H9 (cell line): ENCODE results near the gene RC3H2. TPM values are rescaled to one million over a fixed set of nuclear protein-coding genes. Genes with fewer than 3 reads are reported as not detected.

Experiments
- DNase-seq: peaks from one replicate; pipeline ENCODE4 v3.0.0-alpha.2; 2017
- H2AFZ ChIP-seq: one replicate; pipeline ENCODE4 v1.6.1; 2013; ENCODE audit warnings: mild to moderate bottlenecking, low read length, control low read depth, moderate library complexity
- H2AK5ac ChIP-seq: 2 replicates; pipeline ENCODE4 v1.6.1; 2013; ENCODE audit warnings: low read length, control low read depth, mixed read lengths; ENCODE audit not compliant: insufficient read length
- H2BK120ac ChIP-seq: one replicate; pipeline ENCODE4 v1.6.1; 2013; ENCODE audit warnings: low read depth, mild to moderate bottlenecking, low read length, control low read depth, inconsistent platforms; ENCODE audit not compliant: poor library complexity, severe bottlenecking
- H2BK12ac ChIP-seq: 2 replicates; pipeline ENCODE4 v1.6.1; 2013; ENCODE audit warnings: low read length, control low read depth, mixed read lengths, low read depth; ENCODE audit not compliant: insufficient read length
- H2BK15ac ChIP-seq: 2 replicates; pipeline ENCODE4 v1.6.1; 2013; ENCODE audit warnings: low read depth, low read length, control low read depth
- H2BK20ac ChIP-seq: one replicate; pipeline ENCODE4 v1.6.1; 2013; ENCODE audit warnings: low read depth, mild to moderate bottlenecking, low read length, control low read depth, inconsistent platforms; ENCODE audit not compliant: poor library complexity, severe bottlenecking
- H2BK5ac ChIP-seq: 2 replicates; pipeline ENCODE4 v1.6.1; 2013; ENCODE audit warnings: low read length, control low read depth, mixed read lengths; ENCODE audit not compliant: insufficient read length
- H3K14ac ChIP-seq: 2 replicates; pipeline ENCODE4 v1.6.1; 2013; ENCODE audit warnings: low read length, control low read depth; ENCODE audit not compliant: insufficient read depth
- H3K18ac ChIP-seq: 2 replicates; pipeline ENCODE4 v1.6.1; 2013; ENCODE audit warnings: low read depth, mild to moderate bottlenecking, mixed read lengths, low read length, control low read depth; ENCODE audit not compliant: insufficient read length
- H3K23ac ChIP-seq: 2 replicates; pipeline ENCODE4 v1.6.1; 2013; ENCODE audit warnings: low read length, control low read depth, mixed read lengths, low read depth; ENCODE audit not compliant: insufficient read length
- H3K23me2 ChIP-seq: 2 replicates; pipeline ENCODE4 v1.6.1; 2013; ENCODE audit warnings: low read depth, mild to moderate bottlenecking, mixed read lengths, low read length, control low read depth; ENCODE audit not compliant: insufficient read length, poor library complexity, severe bottlenecking
- H3K27ac ChIP-seq: 2 replicates; pipeline ENCODE4 v1.5.1; 2013; ENCODE audit warnings: low read length, control low read depth, mixed read lengths, low read depth; ENCODE audit not compliant: insufficient read length
- H3K27me3 ChIP-seq: 2 replicates; pipeline ENCODE4 v1.6.1; 2013; ENCODE audit warnings: low read length, control low read depth, inconsistent platforms; ENCODE audit not compliant: insufficient read depth
- H3K4ac ChIP-seq: 2 replicates; pipeline ENCODE4 v1.6.1; 2013; ENCODE audit warnings: low read depth, mild to moderate bottlenecking, control low read depth, inconsistent platforms, low read length, moderate library complexity
- H3K4me1 ChIP-seq: 2 replicates; pipeline ENCODE4 v1.6.1; 2013; ENCODE audit warnings: low read length, control low read depth, inconsistent platforms; ENCODE audit not compliant: insufficient read depth
- H3K4me2 ChIP-seq: 2 replicates; pipeline ENCODE4 v1.6.1; 2013; ENCODE audit warnings: low read length, control low read depth, mixed read lengths; ENCODE audit not compliant: insufficient read length, insufficient read depth
- H3K56ac ChIP-seq: 2 replicates; pipeline ENCODE4 v1.6.1; 2013; ENCODE audit warnings: low read depth, mild to moderate bottlenecking, mixed read lengths, low read length, control low read depth; ENCODE audit not compliant: insufficient read length
- H3K79me1 ChIP-seq: 2 replicates; pipeline ENCODE4 v1.6.1; 2013; ENCODE audit warnings: low read depth, mild to moderate bottlenecking, moderate library complexity, low read length, control low read depth, inconsistent platforms; ENCODE audit not compliant: insufficient read depth, poor library complexity, severe bottlenecking
- H3K79me2 ChIP-seq: 2 replicates; pipeline ENCODE4 v1.6.1; 2013; ENCODE audit warnings: low read length, control low read depth, inconsistent platforms; ENCODE audit not compliant: insufficient read depth
- H3K9ac ChIP-seq: 2 replicates; pipeline ENCODE4 v1.6.1; 2013; ENCODE audit warnings: low read length, control low read depth, mixed read lengths; ENCODE audit not compliant: insufficient read length; ENCODE audit errors: extremely low read depth
- H3K9me3 ChIP-seq: one replicate; pipeline ENCODE4 v1.6.1; 2013; ENCODE audit warnings: low read depth, low read length, inconsistent platforms; ENCODE audit not compliant: control insufficient read depth
- H3T11ph ChIP-seq: one replicate; pipeline ENCODE4 v1.6.1; 2013; ENCODE audit warnings: mild to moderate bottlenecking, low read length, control low read depth, inconsistent platforms
- H4K20me1 ChIP-seq: one replicate; pipeline ENCODE4 v1.6.1; 2013; ENCODE audit not compliant: control insufficient read depth, insufficient read length, insufficient read depth
- H4K5ac ChIP-seq: 2 replicates; pipeline ENCODE4 v1.6.1; 2013; ENCODE audit warnings: low read depth, mild to moderate bottlenecking, mixed read lengths, low read length, control low read depth; ENCODE audit not compliant: insufficient read length
- H4K8ac ChIP-seq: replicated peaks from 2 replicates; pipeline ENCODE4 v1.6.1; 2013; ENCODE audit warnings: low read length, control low read depth, mixed read lengths, low read depth; ENCODE audit not compliant: insufficient read length
- H4K91ac ChIP-seq: 2 replicates; pipeline ENCODE4 v1.6.1; 2013; ENCODE audit warnings: low read depth, mild to moderate bottlenecking, moderate library complexity, mixed read lengths, low read length, control low read depth; ENCODE audit not compliant: insufficient read length
- H3K27ac Mint-ChIP-seq, 3 experiments: 2 replicates in 2 of 3; 3 replicates in 1 of 3; pipeline ENCODE4 v1.8.0; 2020 to 2021; ENCODE audit warnings: mixed read lengths in 3 of 3, mild to moderate bottlenecking in 1 of 3, moderate library complexity in 1 of 3
- H3K27me3 Mint-ChIP-seq: 2 replicates; pipeline ENCODE4 v1.8.0; 2021; ENCODE audit warnings: low read depth, mild to moderate bottlenecking, moderate library complexity, mixed read lengths
- H3K36me3 Mint-ChIP-seq, 3 experiments: 2 replicates in 2 of 3; 3 replicates in 1 of 3; pipeline ENCODE4 v1.8.0; 2020 to 2021; ENCODE audit warnings: low read depth in 3 of 3, mixed read lengths in 3 of 3; ENCODE audit not compliant: insufficient read depth in 1 of 3
- H3K4me1 Mint-ChIP-seq, 2 experiments: 2 replicates each; pipeline ENCODE4 v1.8.0; 2020; ENCODE audit warnings: mixed read lengths in 2 of 2
- H3K4me3 Mint-ChIP-seq, 2 experiments: 2 replicates in 1 of 2; 3 replicates in 1 of 2; pipeline ENCODE4 v1.8.0; 2020 to 2021; ENCODE audit warnings: mild to moderate bottlenecking in 2 of 2, mixed read lengths in 2 of 2, moderate library complexity in 1 of 2
- H3K9me3 Mint-ChIP-seq, 2 experiments: 2 replicates in 1 of 2; 3 replicates in 1 of 2; pipeline ENCODE4 v1.8.0; 2020; ENCODE audit warnings: mild to moderate bottlenecking in 2 of 2, mixed read lengths in 2 of 2, moderate library complexity in 1 of 2
- WGBS: extraction: QIAGEN DNeasy Blood & Tissue Kit; methylation state at CpG from one replicate; pipeline ENCODE4 v1.1.7; 2013; ENCODE audit warnings: missing lambda C conversion rate, low lambda C conversion rate, mixed read lengths; ENCODE audit not compliant: insufficient read length; ENCODE audit errors: extremely low coverage; 5-methylcytosine and 5-hydroxymethylcytosine counted together
- total RNA-seq: library from RNA; stranded (reverse); gene quantifications from 2 replicates; pipeline ENCODE4 v1.2.1, GENCODE V29; 2021
- TF ChIP-seq, protein P1 (sequence below): fragments of 200-600 bp; sonication (generic); conservative IDR thresholded peaks from 3 replicates; pipeline ENCODE4 v1.8.0; 2021; ENCODE audit warnings: antibody characterized with exemption, mild to moderate bottlenecking

RC3H2 gene
- total RNA-seq, 1 experiment from 2014 or later = 49.0 TPM

DNA sequence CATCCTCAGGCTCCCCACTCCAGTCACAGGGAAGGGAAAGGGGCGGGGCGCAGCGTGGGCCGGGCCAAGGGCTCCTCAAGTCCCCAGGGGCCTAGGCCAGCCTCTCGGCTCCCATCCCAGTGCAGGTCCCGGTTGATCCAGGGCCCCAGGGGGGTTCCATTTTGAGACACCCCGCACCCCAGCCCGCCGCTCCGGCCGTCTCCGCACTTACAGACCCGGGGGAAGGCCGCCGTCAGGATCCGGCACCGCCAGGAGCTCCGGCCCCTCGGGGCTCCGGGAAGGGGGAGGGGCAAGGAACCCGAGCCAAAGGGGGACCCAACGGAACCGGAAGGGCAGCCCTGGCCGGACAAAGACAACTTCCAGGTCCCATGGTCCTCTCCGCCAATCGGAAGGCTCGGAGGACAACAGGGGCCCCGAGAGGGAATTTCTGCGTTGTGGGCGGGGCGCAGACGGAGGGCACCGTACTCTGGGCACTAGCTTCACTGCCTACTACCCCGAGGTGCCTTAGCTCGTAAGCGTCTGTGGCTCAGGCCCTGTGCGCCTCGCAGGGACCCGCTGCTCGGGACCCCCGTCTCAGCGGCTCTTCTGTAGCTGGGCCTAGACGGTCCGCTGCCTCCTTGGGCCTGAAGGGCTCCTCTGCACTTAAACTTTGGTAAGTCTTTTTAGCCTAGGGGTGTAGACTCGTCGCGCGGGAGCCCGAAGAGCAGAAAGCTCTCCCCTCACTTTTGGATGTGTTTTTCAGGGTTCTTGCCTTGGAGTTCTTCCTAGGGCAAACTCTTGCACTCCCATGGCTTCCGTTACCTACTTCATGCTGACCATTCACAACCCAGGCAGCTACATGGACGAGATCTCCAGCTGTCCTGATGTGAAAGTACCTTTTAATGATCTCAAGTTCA is 26.3 kb upstream of the RC3H2 start, which contains the start of gene ZBTB26:
Gene ZBTB26 (minus strand): TSS at position 287 of the 896 bp plus-strand sequence. CDS start 11,578 bp downstream, outside the sequence.
- H3K56ac ChIP-seq = no peak within 1 kb of the TSS
- Mint-ChIP-seq H3K4me3 (no peak within 1 kb of the TSS), H3K27ac (peak within 1 kb of the TSS; percentile 89 to 97 (median 94)), H3K4me1 (peaks cover 7 to 8% of the 10 kb centered on the region in 2 experiments), H3K9me3 (no peaks in the 10 kb centered on the region), H3K27me3 (no peaks in the 10 kb centered on the region), H3K36me3 (peaks cover 0 to 11% (median 10%) of the 10 kb centered on the region in 3 experiments; a peak in 5 of 7 replicates)
- H2BK15ac ChIP-seq = no peak within 1 kb of the TSS
- H3K4me1 ChIP-seq = no peaks in the 10 kb centered on the region
- H3K23ac ChIP-seq = no peak within 1 kb of the TSS
- no peak within 1 kb of the TSS for H4K8ac ChIP-seq
- WGBS = no CpG with 5 or more reads among the region's 51 CpGs
- H2BK20ac ChIP-seq = no peak within 1 kb of the TSS
- no peaks in the 10 kb centered on the region for H4K20me1 ChIP-seq
- no peak within 1 kb of the TSS for H2AK5ac ChIP-seq
- peak; percentile 98 for DNase-seq
- H3K14ac ChIP-seq = peak within 1 kb of the TSS; percentile 79
- H3K18ac ChIP-seq = no peak within 1 kb of the TSS
- no peak within 1 kb of the TSS for H2BK5ac ChIP-seq
- no peak within 1 kb of the TSS for H4K91ac ChIP-seq
- peaks cover 21% of the 10 kb centered on the region for H3K79me2 ChIP-seq
- no peak within 1 kb of the TSS for H4K5ac ChIP-seq
- peak within 1 kb of the TSS; percentile 24 for H3K27ac ChIP-seq
- peak within 1 kb of the TSS; percentile 85 for H3K4me2 ChIP-seq
- no peak within 1 kb of the TSS for H2BK12ac ChIP-seq
- no peak within 1 kb of the TSS for H3K4ac ChIP-seq
- no peaks in the 10 kb centered on the region for H3K27me3 ChIP-seq
- no peaks in the 10 kb centered on the region for H3K9me3 ChIP-seq
- H3K23me2 ChIP-seq = peaks cover 7% of the 10 kb centered on the region
- H3T11ph ChIP-seq = no peak within 1 kb of the TSS
- TF ChIP-seq, protein P1, sequence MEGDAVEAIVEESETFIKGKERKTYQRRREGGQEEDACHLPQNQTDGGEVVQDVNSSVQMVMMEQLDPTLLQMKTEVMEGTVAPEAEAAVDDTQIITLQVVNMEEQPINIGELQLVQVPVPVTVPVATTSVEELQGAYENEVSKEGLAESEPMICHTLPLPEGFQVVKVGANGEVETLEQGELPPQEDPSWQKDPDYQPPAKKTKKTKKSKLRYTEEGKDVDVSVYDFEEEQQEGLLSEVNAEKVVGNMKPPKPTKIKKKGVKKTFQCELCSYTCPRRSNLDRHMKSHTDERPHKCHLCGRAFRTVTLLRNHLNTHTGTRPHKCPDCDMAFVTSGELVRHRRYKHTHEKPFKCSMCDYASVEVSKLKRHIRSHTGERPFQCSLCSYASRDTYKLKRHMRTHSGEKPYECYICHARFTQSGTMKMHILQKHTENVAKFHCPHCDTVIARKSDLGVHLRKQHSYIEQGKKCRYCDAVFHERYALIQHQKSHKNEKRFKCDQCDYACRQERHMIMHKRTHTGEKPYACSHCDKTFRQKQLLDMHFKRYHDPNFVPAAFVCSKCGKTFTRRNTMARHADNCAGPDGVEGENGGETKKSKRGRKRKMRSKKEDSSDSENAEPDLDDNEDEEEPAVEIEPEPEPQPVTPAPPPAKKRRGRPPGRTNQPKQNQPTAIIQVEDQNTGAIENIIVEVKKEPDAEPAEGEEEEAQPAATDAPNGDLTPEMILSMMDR = no peak
- H2BK120ac ChIP-seq = no peak within 1 kb of the TSS
- H2AFZ ChIP-seq = no peak within 1 kb of the TSS
- H3K9ac ChIP-seq = peak within 1 kb of the TSS; percentile 90
- no peaks in the 10 kb centered on the region for H3K79me1 ChIP-seq
